MCF 10A (cell line): ENCODE data around the gene GNG13. TPM values are rescaled to one million over a fixed set of nuclear protein-coding genes. Genes with fewer than 3 reads are reported as not detected.

ENCODE experiments used
- BruUV-seq: library from RNA; stranded (reverse); fragments of 400-500 nt; replicated peaks from 2 replicates; lab custom pipeline; 2021; lab: Mats Ljungman, UMichigan
- CTCF ChIA-PET: fragments of 300-600 bp; sonication (Branson Sonifier 250); formaldehyde crosslinking; extraction: SDS; loops from one replicate; lab custom pipeline; 2021; ENCODE audit warnings: antibody characterized with exemption, inconsistent platforms; lab: Yijun Ruan, JAX
- POLR2A ChIA-PET: fragments of 300-600, 350-650 bp; sonication (Branson Sonifier 250); formaldehyde crosslinking; extraction: SDS; loops from one replicate; lab custom pipeline; 2020; ENCODE audit warnings: antibody characterized with exemption, inconsistent platforms; lab: Yijun Ruan, JAX
- DNase-seq: peaks from one replicate; pipeline ENCODE4 v3.0.0-alpha.2; 2018; ENCODE audit not compliant: unreplicated experiment
- H3K27ac Mint-ChIP-seq: one replicate; pipeline ENCODE4 v1.8.0; 2022; ENCODE audit warnings: mild to moderate bottlenecking, low read depth, mixed read lengths; ENCODE audit not compliant: unreplicated experiment
- H3K27me3 Mint-ChIP-seq: one replicate; pipeline ENCODE4 v1.8.0; 2022; ENCODE audit warnings: mixed read lengths; ENCODE audit not compliant: insufficient read depth, unreplicated experiment
- H3K36me3 Mint-ChIP-seq: one replicate; pipeline ENCODE4 v1.8.0; 2022; ENCODE audit warnings: mild to moderate bottlenecking, moderate library complexity, mixed read lengths; ENCODE audit not compliant: insufficient read depth, unreplicated experiment
- H3K4me1 Mint-ChIP-seq: one replicate; pipeline ENCODE4 v1.8.0; 2022; ENCODE audit warnings: mixed read lengths; ENCODE audit not compliant: insufficient read depth, unreplicated experiment
- H3K4me3 Mint-ChIP-seq: one replicate; pipeline ENCODE4 v1.8.0; 2022; ENCODE audit warnings: mild to moderate bottlenecking, moderate library complexity, mixed read lengths; ENCODE audit not compliant: unreplicated experiment
- H3K9me3 Mint-ChIP-seq: one replicate; pipeline ENCODE4 v1.8.0; 2022; ENCODE audit warnings: mixed read lengths; ENCODE audit not compliant: unreplicated experiment
- intact Hi-C: fragments of 100-400 bp; cut with micrococcal nuclease; formaldehyde crosslinking; loops from 2 replicates; pipeline ENCODE4 v1.14.1; 2022
- total RNA-seq: library from RNA; stranded (reverse); gene quantifications from 2 replicates; pipeline ENCODE4 v1.2.3, GENCODE V29; 2022
- TF ChIP-seq, protein P1 (sequence below): fragments of 200-600 bp; IDR thresholded peaks from one replicate; pipeline ENCODE4 v1.8.0; 2022; ENCODE audit warnings: antibody characterized with exemption, mild to moderate bottlenecking; ENCODE audit not compliant: unreplicated experiment

Gene GNG13
- total RNA-seq, 1 experiment from 2014 or later: not detected

- Mint-ChIP-seq H3K27me3 (no peaks in the 10 kb centered on the region), H3K9me3 (no peaks in the 10 kb centered on the region), H3K4me1 (peaks cover 5% of the 10 kb centered on the region), H3K27ac (no peak overlapping the region), H3K36me3 (peaks cover 9% of the 10 kb centered on the region), H3K4me3 (no peak overlapping the region)
- no TSS peak for BruUV-seq
- CTCF ChIA-PET: no interaction called here
- intact Hi-C loops: no loop called here
- POLR2A ChIA-PET: interaction anchor here (1.4 kb wide), 1 partner anchor 54 kb away, joined by 4 read pairs; the partner anchor contains the start of gene CIAO3
- no peak for DNase-seq
- TF ChIP-seq, protein P1, sequence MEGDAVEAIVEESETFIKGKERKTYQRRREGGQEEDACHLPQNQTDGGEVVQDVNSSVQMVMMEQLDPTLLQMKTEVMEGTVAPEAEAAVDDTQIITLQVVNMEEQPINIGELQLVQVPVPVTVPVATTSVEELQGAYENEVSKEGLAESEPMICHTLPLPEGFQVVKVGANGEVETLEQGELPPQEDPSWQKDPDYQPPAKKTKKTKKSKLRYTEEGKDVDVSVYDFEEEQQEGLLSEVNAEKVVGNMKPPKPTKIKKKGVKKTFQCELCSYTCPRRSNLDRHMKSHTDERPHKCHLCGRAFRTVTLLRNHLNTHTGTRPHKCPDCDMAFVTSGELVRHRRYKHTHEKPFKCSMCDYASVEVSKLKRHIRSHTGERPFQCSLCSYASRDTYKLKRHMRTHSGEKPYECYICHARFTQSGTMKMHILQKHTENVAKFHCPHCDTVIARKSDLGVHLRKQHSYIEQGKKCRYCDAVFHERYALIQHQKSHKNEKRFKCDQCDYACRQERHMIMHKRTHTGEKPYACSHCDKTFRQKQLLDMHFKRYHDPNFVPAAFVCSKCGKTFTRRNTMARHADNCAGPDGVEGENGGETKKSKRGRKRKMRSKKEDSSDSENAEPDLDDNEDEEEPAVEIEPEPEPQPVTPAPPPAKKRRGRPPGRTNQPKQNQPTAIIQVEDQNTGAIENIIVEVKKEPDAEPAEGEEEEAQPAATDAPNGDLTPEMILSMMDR: no peak
Measured at GRCh38 chr16:794853-795466, 5.6 kb downstream of the GNG13 start.

GRCh38 chr16:794091-794822 is 6.3 kb downstream of the GNG13 start:
- ChIA-PET POLR2A (no interaction called here), CTCF (no interaction called here)
- intact Hi-C loops: no loop called here
- Mint-ChIP-seq H3K27ac (no peak overlapping the region), H3K36me3 (peaks cover 9% of the 10 kb centered on the region), H3K4me3 (no peak overlapping the region), H3K4me1 (peaks cover 5% of the 10 kb centered on the region), H3K27me3 (no peaks in the 10 kb centered on the region), H3K9me3 (no peaks in the 10 kb centered on the region)
- TF ChIP-seq, protein P1: no peak
- DNase-seq: no peak
- no TSS peak for BruUV-seq

- POLR2A ChIA-PET: no interaction called here
- no peak for DNase-seq
- no peak overlapping the region for H3K27ac Mint-ChIP-seq
- no peak overlapping the region for H3K4me3 Mint-ChIP-seq
- H3K9me3 Mint-ChIP-seq: no peaks in the 10 kb centered on the region
- intact Hi-C loops: no loop called here
- TF ChIP-seq, protein P1: no peak
- BruUV-seq: no TSS peak
- no peaks in the 10 kb centered on the region for H3K27me3 Mint-ChIP-seq
- H3K4me1 Mint-ChIP-seq: peaks cover 5% of the 10 kb centered on the region
- CTCF ChIA-PET: interaction anchor here (0.6 kb wide), 1 partner anchor 117 kb away, joined by 3 read pairs; no protein-coding TSS in a partner anchor
- H3K36me3 Mint-ChIP-seq: peaks cover 9% of the 10 kb centered on the region
Measured at GRCh38 chr16:793414-793813, 7.1 kb downstream of the GNG13 start.

DNA sequence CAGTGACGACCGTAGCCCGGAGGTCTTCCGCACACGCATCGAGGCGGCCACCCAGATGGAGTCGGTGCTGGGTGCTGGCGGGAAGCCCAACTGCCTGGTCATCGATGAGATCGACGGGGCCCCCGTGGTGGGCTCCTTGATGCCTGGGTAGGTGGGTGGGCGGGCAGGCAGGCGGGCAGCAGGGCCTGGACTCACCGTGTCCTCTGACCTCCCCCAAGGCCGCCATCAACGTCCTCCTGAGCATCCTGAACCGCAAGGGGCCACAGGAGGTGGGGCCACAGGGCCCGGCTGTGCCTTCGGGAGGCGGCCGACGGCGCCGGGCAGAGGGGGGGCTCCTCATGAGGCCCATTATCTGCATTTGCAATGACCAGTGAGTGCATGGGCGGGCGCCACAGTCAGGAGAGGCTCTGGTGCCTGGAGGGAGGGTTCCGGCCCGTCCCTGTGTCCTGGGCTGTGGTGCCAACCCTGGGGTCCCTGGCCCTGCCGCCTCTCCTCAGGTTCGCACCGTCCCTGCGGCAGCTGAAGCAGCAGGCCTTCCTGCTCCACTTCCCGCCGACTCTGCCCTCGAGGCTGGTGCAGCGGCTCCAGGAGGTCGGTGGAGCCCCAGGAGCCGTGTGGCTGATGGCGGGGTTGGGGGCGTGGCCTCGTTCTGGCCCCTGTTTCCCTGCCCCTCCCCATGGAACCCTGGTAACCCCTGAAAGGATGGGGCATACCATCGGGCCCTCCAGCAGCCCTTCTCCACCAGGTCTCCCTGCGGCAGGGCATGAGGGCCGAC is 8.1 kb downstream of the GNG13 start:
- Mint-ChIP-seq H3K9me3 (no peaks in the 10 kb centered on the region), H3K27ac (no peak overlapping the region), H3K27me3 (no peaks in the 10 kb centered on the region), H3K4me3 (no peak overlapping the region), H3K36me3 (peaks cover 9% of the 10 kb centered on the region), H3K4me1 (peaks cover 5% of the 10 kb centered on the region)
- CTCF ChIA-PET: no interaction called here
- no TSS peak for BruUV-seq
- POLR2A ChIA-PET: no interaction called here
- no peak for DNase-seq
- TF ChIP-seq, protein P1: no peak
- intact Hi-C loops: no loop called here
